ENCODE measurements around the gene ARHGAP26.

ARHGAP26 gene

GRCh38 chr5:143243103-143243502 lies 472.9 kb downstream of the ARHGAP26 start:
- no peak for DNase-seq (ENCODE audit: low read depth)
- no peak overlapping the region for H3K4me3 ChIP-seq (ENCODE audit: low read depth, low read length)

GRCh38 chr5:143244000-143244736 lies 474.0 kb downstream of the ARHGAP26 start:
- peak overlapping the region; percentile 12 for H3K4me3 ChIP-seq (ENCODE audit: low read depth, low read length)
- peak; percentile 94 for DNase-seq (ENCODE audit: low read depth)

GRCh38 chr5:143244990-143245389 lies 474.8 kb downstream of the ARHGAP26 start:
- no peak for DNase-seq (ENCODE audit: low read depth)
- no peak overlapping the region for H3K4me3 ChIP-seq (ENCODE audit: low read depth, low read length)

GRCh38 chr5:143245929-143246561 lies 475.9 kb downstream of the ARHGAP26 start:
- no peak overlapping the region for H3K4me3 ChIP-seq (ENCODE audit: low read depth, low read length)
- DNase-seq (ENCODE audit: low read depth), result peak; percentile 82

- no peak overlapping the region for H3K4me3 ChIP-seq (ENCODE audit: low read depth, low read length)
- no peak for DNase-seq (ENCODE audit: low read depth)
These were observed 477.1 kb downstream of the ARHGAP26 start for GRCh38 chr5:143247134-143247815.

GRCh38 chr5:143248391-143248790 lies 478.2 kb downstream of the ARHGAP26 start:
- DNase-seq (ENCODE audit: low read depth), result no peak
- no peak overlapping the region for H3K4me3 ChIP-seq (ENCODE audit: low read depth, low read length)

- DNase-seq (ENCODE audit: low read depth), result no peak
- no peak overlapping the region for H3K4me3 ChIP-seq (ENCODE audit: low read depth, low read length)
These were observed 478.8 kb downstream of the ARHGAP26 start for GRCh38 chr5:143248822-143249579.

GRCh38 chr5:143249851-143250250 lies 479.7 kb downstream of the ARHGAP26 start:
- no peak for DNase-seq (ENCODE audit: low read depth)
- H3K4me3 ChIP-seq (ENCODE audit: low read depth, low read length), result no peak overlapping the region

- H3K4me3 ChIP-seq (ENCODE audit: low read depth, low read length), result no peak overlapping the region
- no peak for DNase-seq (ENCODE audit: low read depth)
These were observed 481.0 kb downstream of the ARHGAP26 start for GRCh38 chr5:143251190-143251589.

- H3K4me3 ChIP-seq (ENCODE audit: low read depth, low read length), result no peak overlapping the region
- no peak for DNase-seq (ENCODE audit: low read depth)
These were observed 481.8 kb downstream of the ARHGAP26 start for GRCh38 chr5:143251946-143252345.

GRCh38 chr5:143254819-143255218 lies 484.6 kb downstream of the ARHGAP26 start:
- no peak for DNase-seq (ENCODE audit: low read depth)
- H3K4me3 ChIP-seq (ENCODE audit: low read depth, low read length), result no peak overlapping the region

- H3K4me3 ChIP-seq (ENCODE audit: low read depth, low read length), result no peak overlapping the region
- DNase-seq (ENCODE audit: low read depth), result no peak
These were observed 488.5 kb downstream of the ARHGAP26 start for GRCh38 chr5:143258559-143259253.

GRCh38 chr5:143259254-143259605 lies 489.1 kb downstream of the ARHGAP26 start:
- DNase-seq (ENCODE audit: low read depth), result no peak

GRCh38 chr5:143261748-143262392 lies 491.7 kb downstream of the ARHGAP26 start:
- H3K4me3 ChIP-seq (ENCODE audit: low read depth, low read length), result no peak overlapping the region
- peak; percentile 81 for DNase-seq (ENCODE audit: low read depth)

More at GRCh38 chr5:143259254-143259605, 489.1 kb downstream of the ARHGAP26 start:
- H3K4me3 ChIP-seq (ENCODE audit: low read depth, low read length), result no peak overlapping the region

- DNase-seq (ENCODE audit: low read depth), result peak; percentile 93
- no peak overlapping the region for H3K4me3 ChIP-seq (ENCODE audit: low read depth, low read length)
These were observed 492.4 kb downstream of the ARHGAP26 start for GRCh38 chr5:143262393-143263174.

- no peak overlapping the region for H3K4me3 ChIP-seq (ENCODE audit: low read depth, low read length)
- no peak for DNase-seq (ENCODE audit: low read depth)
These were observed 493.2 kb downstream of the ARHGAP26 start for GRCh38 chr5:143263272-143263810.

- no peak for DNase-seq (ENCODE audit: low read depth)
- no peak overlapping the region for H3K4me3 ChIP-seq (ENCODE audit: low read depth, low read length)
These were observed 495.8 kb downstream of the ARHGAP26 start for GRCh38 chr5:143265995-143266394.

GRCh38 chr5:143267186-143267585 lies 497.0 kb downstream of the ARHGAP26 start:
- no peak overlapping the region for H3K4me3 ChIP-seq (ENCODE audit: low read depth, low read length)
- DNase-seq (ENCODE audit: low read depth), result no peak
